Measurements from ENCODE around the gene NOX5. TPM values are rescaled to one million over a fixed set of nuclear protein-coding genes. Genes with fewer than 3 reads are reported as not detected.

The NOX5 gene
- total and polyA plus RNA-seq, 2 of the 4 experiments (the other 2 are of a cell fraction), result 0.07 TPM; not detected in 1

- Histone ChIP-seq H4K8ac (ENCODE audit: low read depth in 2 of 2, low read length in 2 of 2) (no peak overlapping the region), H2BK15ac (ENCODE audit: low read depth, low read length) (no peak overlapping the region), H3K36me3 (ENCODE audit: control insufficient read depth, insufficient read depth, low read length) (no peaks in the 10 kb centered on the region), H2BK5ac (ENCODE audit: low read depth, low read length, poor library complexity, severe bottlenecking) (no peak overlapping the region), H3K4me2 (ENCODE audit: low read depth, low read length) (no peak overlapping the region), H3K27ac (ENCODE audit: insufficient read depth, low read length) (no peak overlapping the region), H4K91ac (ENCODE audit: insufficient read depth, low read depth, low read length) (no peak overlapping the region), H3K9me3 (ENCODE audit: control insufficient read depth, insufficient read depth, low read length) (no peaks in the 10 kb centered on the region), H2AK5ac (ENCODE audit: low read depth, low read length) (no peak overlapping the region), H3K14ac (replicated peaks; ENCODE audit: low read depth, low read length) (no peak overlapping the region), H3K23ac (ENCODE audit: low read depth, low read length) (no peak overlapping the region), H3K79me1 (ENCODE audit: low read depth in 1 of 2, low read length in 2 of 2) (no peaks in the 10 kb centered on the region), H3K4me1 (ENCODE audit: control insufficient read depth, insufficient read depth, low read length) (peaks cover 1% of the 10 kb centered on the region; the same call in 1 of the 2 replicates), H2AK9ac (replicated peaks; ENCODE audit: low read depth, low read length, poor library complexity) (no peak overlapping the region), H3K4me3 (ENCODE audit: insufficient read depth, low read depth, low read length) (no peak overlapping the region), H2BK120ac (ENCODE audit: low read depth, low read length) (no peak overlapping the region), H4K20me1 (ENCODE audit: insufficient read depth, low read length) (no peaks in the 10 kb centered on the region), H3K27me3 (ENCODE audit: control insufficient read depth, insufficient read depth, low read length) (peaks cover 56% of the 10 kb centered on the region), H3K18ac (ENCODE audit: low read depth, low read length) (no peak overlapping the region), H3K9ac (ENCODE audit: low read depth, low read length) (no peak overlapping the region), H3K56ac (ENCODE audit: extremely low read depth, insufficient read depth, low read length) (no peak overlapping the region), H3K9me1 (ENCODE audit: insufficient read depth, low read length) (no peaks in the 10 kb centered on the region; the same call in 1 of the 2 replicates), H2AFZ (replicated peaks; ENCODE audit: low read length, poor library complexity) (no peak overlapping the region), H4K5ac (ENCODE audit: low read depth, low read length) (no peak overlapping the region), H2BK20ac (ENCODE audit: low read depth, low read length) (no peak overlapping the region), H3K4ac (ENCODE audit: low read depth, low read length) (no peak overlapping the region)
- POLR2A ChIA-PET (ENCODE audit: unreplicated experiment), result no interaction called here
- BruUV-seq (replicated peaks), result no TSS peak
- TF ChIP-seq CHD1 (IDR thresholded peaks at IDR 0.05; ENCODE audit: low read depth, low read length), result no peak
- intact Hi-C loops (cut with micrococcal nuclease), result no loop called here
- in situ Hi-C loops (cut with MboI; ENCODE audit: low sequenced_read_pairs), result no loop called here
- DNase-seq (no peak), ATAC-seq (ENCODE audit: low read depth) (no peak)
- dilution Hi-C loops (cut with HindIII; ENCODE audit: low sequenced_read_pairs, unreplicated experiment), result no loop called here
- CTCF ChIA-PET, result no interaction called here
Measured at GRCh38 chr15:69093614-69094013, 79.1 kb downstream of the NOX5 start.
